GM12892 (cell line): ENCODE results near the gene GADD45GIP1.
"Not testable (repeated sequence)": the region's sequence is repeated elsewhere in the genome, so short reads cannot be mapped to it uniquely, and the experiment has no call there.

Experiments used
- DNase-seq: peaks from one replicate; pipeline ENCODE4 v3.0.0; 2011; ENCODE audit not compliant: insufficient read length
- FAIRE-seq: peaks from 2 replicates; lab custom pipeline; 2011; peaks lifted over from hg19 to GRCh38; lab: Jason Lieb, UNC
- POLR2A ChIP-seq: IDR thresholded peaks from 2 replicates; pipeline ENCODE4 v1.6.1; 2011; ENCODE audit warnings: low read depth, low read length, control low read depth
- POLR2AphosphoS5 ChIP-seq: IDR thresholded peaks from 2 replicates; pipeline ENCODE4 v1.6.1; 2011; ENCODE audit warnings: low read depth, low read length, control low read depth
- TAF1 ChIP-seq: IDR thresholded peaks from 2 replicates; pipeline ENCODE4 v1.6.1; 2011; ENCODE audit warnings: low read depth, mild to moderate bottlenecking, control low read depth, low read length, borderline replicate concordance

The GADD45GIP1 gene

GRCh38 chr19:12953138-12953798 lies 3.8 kb downstream of the GADD45GIP1 start:
- no peak for FAIRE-seq
- TF ChIP-seq POLR2AphosphoS5 (0 out of 2 replicates have a peak, but pooled peaks have one; percentile 46), POLR2A (no peak; the same call in 1 of the 2 replicates), TAF1 (no peak)
- no peak for DNase-seq

GRCh38 chr19:12952488-12953137 lies 4.4 kb downstream of the GADD45GIP1 start:
- no peak for DNase-seq
- TF ChIP-seq POLR2A (no peak), POLR2AphosphoS5 (no peak), TAF1 (no peak)
- FAIRE-seq, result no peak

GRCh38 chr19:12952050-12952449 lies 5.0 kb downstream of the GADD45GIP1 start:
- not testable (repeated sequence) for FAIRE-seq, DNase-seq

GRCh38 chr19:12949363-12950283 lies 7.4 kb downstream of the GADD45GIP1 start:
- TF ChIP-seq POLR2A, result no peak
- 0 out of 2 replicates have a peak, but pooled peaks have one; percentile 12 for TF ChIP-seq POLR2AphosphoS5
- FAIRE-seq, result no peak
- DNase-seq, result no peak

GRCh38 chr19:12948612-12949362 lies 8.2 kb downstream of the GADD45GIP1 start:
- TF ChIP-seq POLR2AphosphoS5 (0 out of 2 replicates have a peak, but pooled peaks have one; percentile 4), TAF1 (no peak)
- DNase-seq (no peak), FAIRE-seq (no peak)

GRCh38 chr19:12947702-12948611 lies 9.1 kb downstream of the GADD45GIP1 start:
- FAIRE-seq (no peak), DNase-seq (no peak)
- TF ChIP-seq TAF1 (no peak), POLR2A (peak; percentile 32; the same call in 1 of the 2 replicates), POLR2AphosphoS5 (0 out of 2 replicates have a peak, but pooled peaks have one; percentile 0)

- FAIRE-seq (no peak), DNase-seq (no peak)
- TF ChIP-seq TAF1 (no peak), POLR2A (no peak), POLR2AphosphoS5 (no peak)
Measured at GRCh38 chr19:12946731-12947496, 10.1 kb downstream of the GADD45GIP1 start.

- TF ChIP-seq POLR2AphosphoS5 (no peak), TAF1 (no peak), POLR2A (no peak)
- FAIRE-seq, result peak; percentile 69
Measured at GRCh38 chr19:12946092-12946721, 10.8 kb downstream of the GADD45GIP1 start.

GRCh38 chr19:12945479-12946091 lies 11.4 kb downstream of the GADD45GIP1 start, which contains the start of gene RAD23A:
Gene RAD23A (plus strand): TSS chr19:12945862. CDS start chr19:12945949, 87 bp downstream.
- peak; percentile 100 for FAIRE-seq
- DNase-seq, result peak; percentile 89
- peak; percentile 99 for TF ChIP-seq POLR2AphosphoS5
- peak; percentile 97 for TF ChIP-seq POLR2A
- peak; percentile 98 for TF ChIP-seq TAF1

More at GRCh38 chr19:12946092-12946721, 10.8 kb downstream of the GADD45GIP1 start:
- DNase-seq, result peak; percentile 54
